HepG2 (cell line): ENCODE data around the gene ETV6. TPM values are rescaled to one million over a fixed set of nuclear protein-coding genes. Genes with fewer than 3 reads are reported as not detected.

Experiments
- ATAC-seq: fragments of 200-7000 bp; cut with Tn5 transposase; 3 replicates; pipeline ENCODE4 v1.9.1; 2020; ENCODE audit warnings: mild to moderate bottlenecking, moderate library complexity
- BruUV-seq: library from RNA; stranded (reverse); fragments of 400-500 nt; replicated peaks from 2 replicates; lab custom pipeline; 2021; lab: Mats Ljungman, UMichigan
- CTCF ChIA-PET: fragments of 300-600 bp; formaldehyde crosslinking; extraction: SDS; loops from one replicate; lab custom pipeline; 2021; ENCODE audit warnings: low total read pairs, inconsistent platforms, low intra/inter-chr PET ratio; lab: Yijun Ruan, JAX
- POLR2A ChIA-PET: fragments of 350-600 bp; sonication (Branson Sonifier 250); formaldehyde crosslinking; loops from one replicate; lab custom pipeline; 2020; ENCODE audit warnings: antibody characterized with exemption, inconsistent platforms; lab: Yijun Ruan, JAX
- DNase-seq: peaks from one replicate; pipeline ENCODE4 v3.0.0-alpha.2; 2015; ENCODE audit warnings: low spot score
- FAIRE-seq: peaks from 3 replicates; lab custom pipeline; 2011; peaks lifted over from hg19 to GRCh38; lab: Jason Lieb, UNC
- H2AFZ ChIP-seq: one replicate; pipeline ENCODE4 v1.6.1; 2011; ENCODE audit warnings: low read length, inconsistent platforms
- H3K27ac ChIP-seq: fragments of 300-600 bp; 3 replicates; pipeline ENCODE4 v1.8.0; 2011; ENCODE audit warnings: mixed run types, mild to moderate bottlenecking, mixed read lengths, low read length, inconsistent platforms; ENCODE audit not compliant: insufficient read depth; ENCODE audit errors: extremely low read length
- H3K27me3 ChIP-seq, 2 experiments: fragments of 200-600 bp in 1 of 2; 2 replicates in 1 of 2; 3 replicates in 1 of 2; pipeline versions ENCODE4 v1.6.0 to v1.8.0; 2011; ENCODE audit warnings: low read length in 2 of 2, mild to moderate bottlenecking in 2 of 2, moderate library complexity in 2 of 2, inconsistent platforms in 1 of 2; ENCODE audit not compliant: insufficient read depth in 2 of 2, control insufficient read depth in 1 of 2
- H3K36me3 ChIP-seq, 2 experiments: fragments of 200-600 bp in 1 of 2; replicated peaks in 1 of 2; 2 replicates in 1 of 2; 3 replicates in 1 of 2; pipeline versions ENCODE4 v1.5.1 to v1.8.0; 2011; ENCODE audit warnings: low read length in 2 of 2, inconsistent platforms in 1 of 2; ENCODE audit not compliant: insufficient read depth in 2 of 2, control insufficient read depth in 1 of 2
- H3K4me1 ChIP-seq: 2 replicates; pipeline ENCODE4 v1.5.1; 2012; ENCODE audit warnings: low read length, inconsistent platforms; ENCODE audit not compliant: insufficient read depth
- H3K4me2 ChIP-seq: 2 replicates; pipeline ENCODE4 v1.6.0; 2011; ENCODE audit warnings: low read depth, low read length, inconsistent platforms
- H3K4me3 ChIP-seq, 3 experiments: fragments of 200-600 bp in 1 of 3; sonication (generic), shearing (Covaris generic) in 1 of 3; replicated peaks in 1 of 3; 2 replicates each; pipeline ENCODE4 v1.5.1; 2011 to 2016; ENCODE audit warnings: low read length in 3 of 3, inconsistent platforms in 2 of 3, low read depth in 2 of 3, mild to moderate bottlenecking in 2 of 3, control low read depth in 1 of 3, mixed read lengths in 1 of 3; ENCODE audit not compliant: insufficient read depth in 1 of 3
- H3K79me2 ChIP-seq: one replicate; pipeline ENCODE4 v1.6.1; 2011; ENCODE audit warnings: low read length, inconsistent platforms; ENCODE audit not compliant: insufficient read depth
- H3K9ac ChIP-seq: 2 replicates; pipeline ENCODE4 v1.6.0; 2011; ENCODE audit warnings: mild to moderate bottlenecking, low read depth, low read length, inconsistent platforms; ENCODE audit not compliant: insufficient read depth
- H3K9me3 ChIP-seq: 2 replicates; pipeline ENCODE4 v1.5.1; 2012; ENCODE audit warnings: mild to moderate bottlenecking, low read length
- H4K20me1 ChIP-seq: 2 replicates; pipeline ENCODE4 v1.6.0; 2011; ENCODE audit warnings: inconsistent platforms, mild to moderate bottlenecking, low read length, moderate library complexity; ENCODE audit not compliant: insufficient read depth
- CBX2 ChIP-seq, 2 experiments: fragments of 200-600 bp in 1 of 2; sonication (generic); formaldehyde crosslinking in 1 of 2; IDR thresholded peaks; 2 replicates each; pipeline versions ENCODE4 v1.7.0 to v1.8.1; 2018 to 2022; ENCODE audit warnings: low read depth in 2 of 2, low read length in 1 of 2, mild to moderate bottlenecking in 1 of 2, missing genetic modification reagents in 1 of 2
- HHEX ChIP-seq: IDR thresholded peaks from 2 replicates; pipeline ENCODE4 v1.6.1; 2016; ENCODE audit warnings: control low read depth
- HNRNPL ChIP-seq: fragments of 200-400 bp; formaldehyde crosslinking; IDR thresholded peaks from 2 replicates; pipeline ENCODE4 v1.6.1; 2017; ENCODE audit warnings: mild to moderate bottlenecking, low read depth, low read length
- MED13 ChIP-seq: sonication (generic); formaldehyde crosslinking; IDR thresholded peaks from 2 replicates; pipeline ENCODE4 v1.5.0; 2020; ENCODE audit warnings: missing genetic modification reagents
- MIXL1 ChIP-seq: IDR thresholded peaks from 2 replicates; pipeline ENCODE4 v1.6.1; 2016
- NFRKB ChIP-seq: fragments of 450-650 bp; IDR thresholded peaks from 2 replicates; pipeline ENCODE4 v1.6.1; 2017
- POLR2AphosphoS5 ChIP-seq: IDR thresholded peaks from 2 replicates; pipeline ENCODE4 v1.6.1; 2012; ENCODE audit warnings: low read depth, low read length
- PTBP1 ChIP-seq: fragments of 200-400 bp; formaldehyde crosslinking; IDR thresholded peaks from 2 replicates; pipeline ENCODE4 v1.6.1; 2018; ENCODE audit warnings: low read length, low read depth; ENCODE audit not compliant: poor library complexity, severe bottlenecking
- SETDB1 ChIP-seq: sonication (generic); formaldehyde crosslinking; IDR thresholded peaks from 2 replicates; pipeline ENCODE4 v1.5.1; 2020; ENCODE audit warnings: missing genetic modification reagents, mild to moderate bottlenecking, borderline replicate concordance
- XRCC5 ChIP-seq: fragments of 200-400 bp; formaldehyde crosslinking; optimal IDR thresholded peaks from 2 replicates; pipeline ENCODE3; 2017; ENCODE audit warnings: mild to moderate bottlenecking, low read length
- ZFP37 ChIP-seq: sonication (generic); formaldehyde crosslinking; IDR thresholded peaks from 2 replicates; pipeline ENCODE4 v1.4.0; 2020; ENCODE audit warnings: missing genetic modification reagents, borderline replicate concordance
- ZNF251 ChIP-seq: sonication (generic); formaldehyde crosslinking; IDR thresholded peaks from 2 replicates; pipeline ENCODE4 v1.9.0; 2021; ENCODE audit warnings: mild to moderate bottlenecking, missing genetic modification reagents
- ZNF263 ChIP-seq: sonication (generic); formaldehyde crosslinking; IDR thresholded peaks from 2 replicates; pipeline ENCODE4 v1.4.0; 2020; ENCODE audit warnings: missing genetic modification reagents
- ZNF30 ChIP-seq: sonication (generic); formaldehyde crosslinking; IDR thresholded peaks from 2 replicates; pipeline ENCODE4 v1.5.0; 2020; ENCODE audit warnings: mild to moderate bottlenecking, missing genetic modification reagents
- ZNF354B ChIP-seq: sonication (generic); formaldehyde crosslinking; IDR thresholded peaks from 2 replicates; pipeline ENCODE4 v1.8.0; 2022; ENCODE audit warnings: mild to moderate bottlenecking, missing genetic modification reagents
- ZNF430 ChIP-seq: sonication (generic); formaldehyde crosslinking; IDR thresholded peaks from 2 replicates; pipeline ENCODE4 v1.9.0; 2021; ENCODE audit warnings: mild to moderate bottlenecking, missing genetic modification reagents
- ZNF768 ChIP-seq: sonication (generic); formaldehyde crosslinking; IDR thresholded peaks from 2 replicates; pipeline ENCODE4 v1.4.0; 2020; ENCODE audit warnings: missing genetic modification reagents
- WGBS: methylation state at CpG from one replicate; pipeline ENCODE4 v1.1.6; 2017; ENCODE audit warnings: low lambda C conversion rate; 5-methylcytosine and 5-hydroxymethylcytosine counted together
- in situ Hi-C: cut with HindIII; loops from 2 replicates; pipeline ENCODE4 v1.10.0; 2017; ENCODE audit warnings: low pct_unique_long_range_greater_than_20kb; ENCODE audit not compliant: extremely low pct_ligation_motif_present
- intact Hi-C: fragments of 100-400 bp; cut with micrococcal nuclease; formaldehyde crosslinking; loops from one replicate; pipeline ENCODE4 v1.10.0; 2022; ENCODE audit not compliant: unreplicated experiment
- polyA plus RNA-seq, 8 experiments: library from polyadenylated mRNA; depleted of rRNA in 3 of 8; stranded (reverse) in 7 of 8; unstranded in 1 of 8; fragments of >200 nt; fragmentation: Illumina TruSeq in 4 of 8; extraction: Trizol in 4 of 8; gene quantifications; 2 replicates each; pipeline versions ENCODE4 v1.2.1 to v1.2.3, GENCODE V29; 2011 to 2016; ENCODE audit warnings: low read depth in 4 of 8, missing spikeins in 1 of 8, mixed read lengths in 1 of 8; ENCODE audit not compliant: insufficient read depth in 1 of 8
- total RNA-seq, 5 experiments: library from RNA; depleted of rRNA; stranded (reverse); fragments of >200 nt; fragmentation: Illumina TruSeq; extraction: Trizol; gene quantifications; 2 replicates each; pipeline ENCODE4 v1.2.3, GENCODE V29; 2016; ENCODE audit warnings: low read depth in 1 of 5
- TF ChIP-seq, protein P1 (sequence below): sonication (generic); formaldehyde crosslinking; IDR thresholded peaks from 2 replicates; pipeline ENCODE4 v1.4.0; 2020; ENCODE audit warnings: mild to moderate bottlenecking, missing genetic modification reagents
- TF ChIP-seq, protein P2 (sequence below): sonication (generic); formaldehyde crosslinking; IDR thresholded peaks from 2 replicates; pipeline ENCODE4 v1.8.0; 2022; ENCODE audit warnings: missing genetic modification reagents, mild to moderate bottlenecking, inconsistent platforms, borderline replicate concordance
- TF ChIP-seq, protein P3 (sequence below): sonication (generic); formaldehyde crosslinking; IDR thresholded peaks from 2 replicates; pipeline ENCODE4 v1.4.0; 2020; ENCODE audit warnings: low read depth, mild to moderate bottlenecking, missing genetic modification reagents

The ETV6 gene
- total and polyA plus RNA-seq, 2 of the 13 experiments (the other 11 are each of a cell fraction or from before 2014, with no cell fraction given) = 2.2 to 3.0 TPM

DNA sequence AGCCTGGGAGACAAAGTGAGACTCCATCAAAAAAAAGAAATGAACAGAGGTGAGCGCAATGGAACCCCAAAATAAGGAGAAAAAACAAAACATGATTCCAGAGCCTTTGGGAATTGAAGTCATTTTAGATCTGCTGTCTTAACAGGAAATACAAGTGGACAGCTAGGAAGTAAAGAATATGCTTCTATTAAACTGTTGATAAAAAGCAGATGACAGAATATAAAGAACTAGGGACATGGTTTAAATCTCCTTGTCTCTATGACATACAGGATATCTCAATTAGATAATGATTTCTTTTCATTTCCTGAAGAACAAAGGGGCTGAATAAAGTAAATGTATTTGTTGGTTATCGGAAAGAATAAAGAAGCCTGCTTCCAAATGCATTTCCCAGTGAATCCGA, 49.3 kb upstream of the ETV6 start:
- ATAC-seq = no peak
- ChIA-PET POLR2A (no interaction called here), CTCF (no interaction called here)
- Histone ChIP-seq H4K20me1 (no peaks in the 10 kb centered on the region), H3K27me3 (no peaks in the 10 kb centered on the region; a peak in 1 of 5 replicates), H3K4me3 (no peak overlapping the region), H3K79me2 (no peaks in the 10 kb centered on the region), H3K4me1 (no peaks in the 10 kb centered on the region), H3K9me3 (no peaks in the 10 kb centered on the region), H3K9ac (no peak overlapping the region), H3K27ac (no peak overlapping the region), H3K36me3 (no peaks in the 10 kb centered on the region), H3K4me2 (no peak overlapping the region), H2AFZ (no peak overlapping the region)
- no peak for DNase-seq
- 75% methylated on average over 3 of the region's 3 CpGs for WGBS
- no peak for TF ChIP-seq XRCC5
- TF ChIP-seq PTBP1 = no peak
- no peak for TF ChIP-seq ZNF768 (CRISPR knock-in tag)
- no peak for TF ChIP-seq HNRNPL
- TF ChIP-seq POLR2AphosphoS5 = no peak
- TF ChIP-seq, protein P1, sequence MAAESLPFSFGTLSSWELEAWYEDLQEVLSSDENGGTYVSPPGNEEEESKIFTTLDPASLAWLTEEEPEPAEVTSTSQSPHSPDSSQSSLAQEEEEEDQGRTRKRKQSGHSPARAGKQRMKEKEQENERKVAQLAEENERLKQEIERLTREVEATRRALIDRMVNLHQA (CRISPR knock-in tag) = no peak
- TF ChIP-seq CBX2 (IDR thresholded peaks at IDR 0.05; ENCODE audit: low read depth, low read length) = no peak
- TF ChIP-seq CBX2 (CRISPR knock-in tag; IDR thresholded peaks at IDR 0.05; ENCODE audit: low read depth) = no peak
- TF ChIP-seq NFRKB = no peak
- TF ChIP-seq ZFP37 (CRISPR knock-in tag) = no peak
- TF ChIP-seq ZNF430 (CRISPR knock-in tag) = no peak
- no peak for TF ChIP-seq MIXL1 (CRISPR knock-in tag)
- TF ChIP-seq HHEX (CRISPR knock-in tag) = no peak
- no peak for TF ChIP-seq ZNF354B
- TF ChIP-seq, protein P2, sequence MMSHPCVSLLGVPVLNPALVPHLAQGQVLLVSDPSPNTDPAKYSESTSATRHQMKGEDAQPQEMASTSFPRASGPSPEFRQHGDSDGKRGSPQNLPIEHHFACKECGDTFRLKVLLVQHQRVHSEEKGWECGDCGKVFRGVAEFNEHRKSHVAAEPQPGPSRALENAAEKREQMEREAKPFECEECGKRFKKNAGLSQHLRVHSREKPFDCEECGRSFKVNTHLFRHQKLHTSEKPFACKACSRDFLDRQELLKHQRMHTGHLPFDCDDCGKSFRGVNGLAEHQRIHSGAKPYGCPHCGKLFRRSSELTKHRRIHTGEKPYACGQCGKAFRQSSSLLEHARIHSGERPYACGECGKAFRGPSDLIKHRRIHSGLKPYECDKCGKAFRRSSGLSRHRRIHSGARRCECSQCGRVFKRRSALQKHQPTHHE (CRISPR knock-in tag) = no peak
- no peak for TF ChIP-seq ZNF251 (CRISPR knock-in tag)
- TF ChIP-seq, protein P3, sequence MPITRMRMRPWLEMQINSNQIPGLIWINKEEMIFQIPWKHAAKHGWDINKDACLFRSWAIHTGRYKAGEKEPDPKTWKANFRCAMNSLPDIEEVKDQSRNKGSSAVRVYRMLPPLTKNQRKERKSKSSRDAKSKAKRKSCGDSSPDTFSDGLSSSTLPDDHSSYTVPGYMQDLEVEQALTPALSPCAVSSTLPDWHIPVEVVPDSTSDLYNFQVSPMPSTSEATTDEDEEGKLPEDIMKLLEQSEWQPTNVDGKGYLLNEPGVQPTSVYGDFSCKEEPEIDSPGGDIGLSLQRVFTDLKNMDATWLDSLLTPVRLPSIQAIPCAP (CRISPR knock-in tag) = no peak
- no peak for TF ChIP-seq MED13
- no peak for TF ChIP-seq ZNF30 (CRISPR knock-in tag)
- no peak for TF ChIP-seq SETDB1 (CRISPR knock-in tag)
- TF ChIP-seq ZNF263 (CRISPR knock-in tag) = no peak
- in situ Hi-C loops = no loop called here
- FAIRE-seq = no peak
- BruUV-seq = no TSS peak
- intact Hi-C loops = no loop called here
